Activated CD8-positive, alpha-beta memory T cell treated with anti-CD3 and anti-CD28 coated beads for 24 hours (primary cell): Measurements from ENCODE around the gene MRPS23.

Experiments
- DNase-seq: peaks from one replicate; pipeline ENCODE4 v3.0.0-alpha.2; 2020

Gene MRPS23

DNA sequence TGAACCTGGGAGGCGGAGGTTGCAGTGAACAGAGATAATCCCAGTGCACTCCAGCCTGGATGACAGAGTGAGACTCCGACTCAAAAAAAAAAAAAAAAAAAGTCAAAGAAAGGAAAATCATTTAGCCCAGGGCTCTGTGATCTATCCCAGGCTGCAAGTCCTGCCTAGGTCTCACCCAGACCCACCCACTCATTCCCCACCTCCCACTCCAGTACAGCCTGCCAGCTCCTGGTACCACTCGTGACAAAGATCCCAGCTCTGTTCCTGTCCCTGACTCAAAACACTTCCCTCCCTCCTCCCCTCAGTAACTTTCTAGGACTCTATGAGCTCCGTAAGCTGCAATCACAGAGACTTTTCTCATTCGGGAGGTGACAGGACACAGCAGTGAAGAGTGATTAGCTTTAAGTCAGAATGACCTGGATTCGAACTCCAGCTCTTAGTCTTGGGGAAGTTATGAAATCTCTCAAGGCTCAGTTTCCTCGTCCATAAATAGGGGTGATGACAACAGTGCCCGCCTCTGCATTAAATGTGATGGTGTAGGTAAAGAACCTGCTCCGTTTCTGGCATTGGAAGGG lies 28.0 kb upstream of the MRPS23 start:
- no peak for DNase-seq

DNA sequence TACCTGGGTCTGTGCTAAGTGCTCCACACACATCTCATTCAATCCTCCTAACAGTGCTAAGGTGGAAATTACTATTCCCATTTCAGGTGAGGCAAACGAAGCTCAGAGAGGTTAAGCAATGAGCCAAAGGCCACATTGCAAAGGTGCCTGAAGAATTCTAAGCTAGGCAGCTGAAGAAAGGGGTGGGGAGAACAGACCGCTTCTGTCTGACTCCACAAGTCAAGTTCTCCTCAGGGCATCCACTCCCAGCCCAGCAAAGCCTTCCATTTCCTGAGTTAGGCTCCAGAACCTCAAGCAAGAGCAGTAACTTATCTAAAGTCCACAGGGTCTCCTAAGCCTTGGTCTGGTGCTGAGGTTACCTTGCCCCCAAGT lies 27.0 kb upstream of the MRPS23 start:
- no peak for DNase-seq

DNA sequence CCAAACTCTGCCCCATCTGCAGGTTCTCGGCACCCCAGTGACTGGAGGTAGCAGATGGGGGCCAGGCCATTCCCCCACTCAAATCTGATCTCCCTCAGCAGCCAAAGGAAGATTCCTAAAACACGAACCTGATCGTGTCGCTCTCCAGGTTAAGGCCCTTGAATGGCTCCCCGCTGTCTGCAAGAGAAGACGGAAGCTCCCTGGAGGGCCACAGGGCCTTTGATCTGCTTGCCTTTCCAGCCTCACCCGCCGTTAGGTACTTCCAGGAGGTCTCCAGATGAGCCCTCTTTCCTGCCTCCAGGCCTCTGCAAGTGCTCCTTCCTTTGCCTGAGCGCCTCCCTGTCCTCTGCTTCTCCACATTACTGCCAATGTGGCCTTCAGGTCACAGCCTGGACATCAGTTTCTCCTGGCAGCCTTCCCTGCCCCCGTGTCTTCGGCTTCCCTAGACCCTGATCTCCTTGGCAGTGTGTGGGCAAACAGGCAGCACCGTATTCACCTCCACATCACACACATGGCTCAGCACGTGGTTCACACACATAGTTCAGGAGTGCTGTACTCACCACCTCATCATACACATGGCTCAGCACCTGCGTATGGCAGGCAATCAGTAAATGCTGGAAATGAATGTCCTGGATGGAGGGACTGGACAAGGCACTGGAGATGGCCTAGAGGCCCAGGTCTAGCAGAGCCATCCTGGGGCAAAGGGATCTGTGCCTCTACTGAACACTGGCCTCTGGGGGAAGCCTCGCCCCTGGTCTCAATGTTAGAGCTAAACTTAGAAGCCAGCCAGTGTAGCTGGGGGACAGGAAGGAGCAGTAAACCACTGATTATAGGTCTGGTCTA lies 26.4 kb upstream of the MRPS23 start:
- DNase-seq = no peak

DNA sequence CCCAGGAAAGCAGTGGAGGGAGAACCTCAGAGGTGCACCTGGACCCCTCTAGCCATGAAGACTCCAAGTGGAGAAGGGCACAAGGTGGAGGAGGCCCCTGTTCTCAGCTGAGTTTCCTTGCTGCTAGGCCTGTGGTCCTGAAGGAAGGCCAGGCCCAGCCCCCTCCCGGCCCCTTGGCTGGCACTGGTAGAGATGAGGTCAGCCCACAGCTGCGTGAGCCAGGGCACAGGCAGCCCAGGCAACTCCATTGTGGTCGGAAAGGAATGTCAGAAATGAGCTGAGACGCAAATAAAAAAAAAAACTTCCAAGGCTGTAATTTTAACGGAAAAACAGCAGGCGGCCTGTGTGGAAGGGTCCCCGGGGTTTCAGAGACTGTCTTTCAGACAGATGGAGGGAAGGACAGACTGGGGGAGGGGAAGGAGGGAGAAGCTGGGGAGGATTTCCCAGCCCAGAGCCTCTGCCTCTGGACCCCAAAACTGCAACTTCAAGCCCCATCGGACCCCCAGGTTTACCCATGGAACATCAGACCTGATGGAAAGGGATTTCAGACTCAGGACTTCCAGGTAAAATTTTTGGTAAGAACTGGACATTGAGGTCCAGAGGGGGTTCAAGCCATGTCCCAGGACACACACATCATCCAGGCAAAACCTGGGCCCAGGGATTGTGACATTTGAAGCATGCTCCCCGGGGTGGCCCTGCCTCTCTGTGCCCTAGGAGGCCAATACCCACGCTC lies 25.6 kb upstream of the MRPS23 start:
- no peak for DNase-seq

DNA sequence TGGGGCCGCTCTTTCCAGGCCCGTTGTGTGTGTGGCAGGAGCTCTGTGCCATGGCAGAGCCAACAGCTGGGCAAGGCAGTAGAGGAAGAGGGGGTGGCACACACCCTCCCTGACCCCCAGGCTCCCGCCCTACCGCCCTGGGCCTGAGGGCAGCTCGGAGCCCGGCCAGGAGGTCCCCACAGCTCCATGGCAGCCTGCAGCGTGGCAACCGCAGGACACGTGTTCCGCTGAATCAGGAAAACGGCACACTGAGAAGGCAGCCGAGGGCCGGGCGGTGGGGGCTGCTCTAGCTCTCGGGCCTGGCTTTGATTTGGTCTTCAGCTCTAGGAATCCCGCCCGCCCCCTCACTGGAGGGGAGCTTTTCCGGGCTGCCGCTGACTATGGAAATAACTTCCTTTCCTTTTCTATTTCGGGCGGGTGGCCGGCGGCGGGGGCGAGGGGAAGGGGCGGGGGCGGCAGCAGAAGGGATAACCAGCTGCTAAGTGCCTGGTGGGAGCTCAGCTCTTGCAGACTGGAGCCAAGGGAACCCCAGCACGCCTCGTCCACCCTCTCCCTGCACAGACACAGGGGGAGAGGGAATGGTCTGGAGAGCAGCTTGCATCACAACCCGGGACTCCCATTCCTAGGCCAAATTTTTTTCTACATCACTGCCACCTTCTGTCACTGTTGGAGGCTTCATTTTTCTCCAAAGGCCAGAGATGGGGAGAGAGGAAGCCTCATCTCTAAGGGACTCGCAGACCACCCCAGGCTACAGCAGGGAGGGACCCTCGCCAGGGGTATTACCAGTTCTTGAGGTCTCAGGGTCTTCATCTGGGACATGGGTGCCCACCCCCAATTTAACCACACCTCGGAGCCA lies 24.8 kb upstream of the MRPS23 start:
- peak; percentile 70 for DNase-seq

DNA sequence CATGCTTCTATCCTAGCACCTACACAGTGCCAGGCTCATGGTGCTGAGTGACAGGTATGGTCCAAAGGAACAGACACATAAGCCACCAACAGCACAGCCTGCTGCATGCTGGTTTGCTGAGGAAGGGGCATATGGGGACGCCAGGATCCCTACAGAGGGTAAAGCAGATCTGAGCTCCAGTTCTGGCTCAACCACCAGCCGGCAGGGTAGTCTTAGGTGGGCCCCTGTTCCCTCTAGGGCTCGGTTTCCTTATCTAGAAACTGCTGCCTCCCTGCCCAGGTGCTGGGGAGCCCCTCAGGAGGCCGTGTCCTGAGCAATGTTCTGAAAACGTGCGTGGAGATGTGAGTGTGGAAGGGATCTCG lies 24.2 kb upstream of the MRPS23 start:
- no peak for DNase-seq

DNA sequence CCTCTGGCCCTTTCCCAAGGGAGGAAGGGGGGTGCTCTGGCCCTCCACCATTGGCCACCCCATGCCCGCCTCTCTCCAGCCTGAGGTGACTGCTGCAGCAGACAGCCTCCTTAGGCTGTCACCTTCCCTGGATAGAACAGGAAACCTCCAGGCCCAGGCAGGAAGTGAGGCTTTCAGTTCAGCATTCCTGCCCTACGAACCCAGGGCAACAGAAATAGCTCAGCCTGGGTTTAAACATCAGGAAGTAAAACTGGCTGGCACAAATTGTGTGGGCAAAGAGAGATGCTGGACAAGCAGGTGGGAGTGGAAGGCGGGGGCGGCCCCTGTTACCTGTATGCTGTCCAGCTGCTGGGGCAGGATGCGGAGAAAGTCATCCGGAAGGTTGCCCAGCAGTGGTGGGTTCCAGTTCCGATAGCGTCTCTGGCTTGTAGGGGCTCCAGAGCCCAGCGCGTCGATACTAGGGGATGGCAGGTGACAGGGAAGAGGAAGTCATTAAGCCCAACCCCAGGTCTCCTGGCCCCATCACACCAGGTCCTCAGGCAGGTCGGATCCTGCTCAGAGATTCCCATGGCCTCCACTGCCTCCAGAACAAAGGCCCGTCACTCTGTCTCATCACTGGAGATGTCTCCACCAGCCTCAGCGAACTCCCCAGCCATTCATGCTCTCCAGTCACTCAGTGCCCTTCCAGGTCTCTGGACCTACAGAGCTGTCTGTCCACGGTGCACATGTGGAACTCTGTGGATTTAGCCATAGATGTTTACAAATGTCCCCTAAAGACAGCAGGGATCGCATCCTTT lies 23.6 kb upstream of the MRPS23 start:
- DNase-seq = no peak

DNA sequence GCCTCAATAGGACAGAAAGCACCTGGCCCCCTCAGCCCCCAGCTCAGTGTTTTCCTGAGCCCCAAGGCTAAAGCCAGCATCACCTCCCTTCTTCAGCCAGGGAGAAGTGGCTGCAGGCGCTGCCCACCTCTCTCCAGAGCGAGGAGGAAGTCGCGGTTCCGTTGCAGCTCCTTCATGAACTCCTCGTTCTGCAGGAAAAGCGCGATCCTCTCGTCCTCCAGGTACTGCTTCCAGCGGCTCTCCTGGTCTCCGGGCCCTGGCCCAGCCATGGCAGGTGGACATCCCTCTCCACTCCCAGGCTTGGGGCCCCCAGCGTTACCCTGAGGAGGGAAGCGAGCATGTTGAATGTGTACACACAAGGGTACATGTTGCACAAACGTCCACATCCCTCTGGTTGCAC lies 22.7 kb upstream of the MRPS23 start:
- no peak for DNase-seq

DNA sequence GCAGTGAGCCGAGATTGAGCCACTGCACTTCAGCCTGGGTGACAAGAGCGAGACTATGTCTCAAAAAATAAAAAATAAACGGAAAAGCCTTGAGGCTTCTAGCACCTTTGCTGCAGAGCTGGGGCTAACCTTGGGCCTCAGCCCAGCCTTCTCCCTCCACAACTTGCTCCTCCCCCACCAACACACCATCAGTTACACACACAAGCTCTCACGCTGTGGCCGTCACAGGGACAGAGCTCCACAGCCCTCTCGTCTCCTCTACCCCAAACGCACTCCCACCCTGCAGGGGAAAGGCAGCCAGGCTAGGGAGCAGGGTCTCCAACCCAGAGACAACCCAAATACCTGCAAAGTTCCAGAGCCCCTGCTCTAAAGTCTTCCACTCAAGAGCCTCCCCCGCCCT lies 22.0 kb upstream of the MRPS23 start:
- no peak for DNase-seq

DNA sequence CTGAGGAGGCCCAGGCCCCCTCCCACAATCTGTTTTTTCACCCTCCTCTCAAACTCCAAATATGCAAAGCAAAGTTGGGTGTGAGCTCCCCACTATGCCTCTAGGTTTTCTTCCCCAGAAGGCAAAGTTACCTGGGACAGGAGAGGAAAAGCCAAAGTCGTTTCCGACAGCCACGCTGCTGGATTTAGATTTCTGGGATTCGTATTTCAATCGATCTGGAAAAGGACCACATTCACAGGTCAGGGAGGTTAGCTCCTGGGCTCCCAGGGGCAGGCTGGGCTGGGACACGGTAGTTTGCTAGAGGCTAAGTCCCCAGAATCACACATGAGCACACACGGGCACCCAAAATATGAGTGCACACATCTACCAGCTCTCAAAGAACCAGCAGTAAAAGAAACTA lies 21.3 kb upstream of the MRPS23 start:
- DNase-seq = no peak

DNA sequence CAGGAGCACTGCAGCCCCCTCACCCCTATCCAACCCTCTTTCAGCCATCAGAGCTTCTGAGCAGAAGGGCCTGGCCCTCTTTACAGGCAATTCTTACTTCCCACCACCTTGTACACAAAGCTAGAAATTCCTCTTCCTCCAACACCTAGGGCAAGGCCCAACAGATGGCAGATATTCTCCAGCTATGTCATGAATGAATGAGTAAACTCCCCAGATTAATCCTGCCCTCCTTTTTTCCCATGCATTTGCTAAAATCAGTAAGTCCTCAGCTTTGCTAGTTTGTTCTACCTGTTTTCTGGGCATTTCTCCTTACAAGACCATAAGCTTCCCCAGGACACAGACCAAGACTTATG lies 20.4 kb upstream of the MRPS23 start:
- no peak for DNase-seq

DNA sequence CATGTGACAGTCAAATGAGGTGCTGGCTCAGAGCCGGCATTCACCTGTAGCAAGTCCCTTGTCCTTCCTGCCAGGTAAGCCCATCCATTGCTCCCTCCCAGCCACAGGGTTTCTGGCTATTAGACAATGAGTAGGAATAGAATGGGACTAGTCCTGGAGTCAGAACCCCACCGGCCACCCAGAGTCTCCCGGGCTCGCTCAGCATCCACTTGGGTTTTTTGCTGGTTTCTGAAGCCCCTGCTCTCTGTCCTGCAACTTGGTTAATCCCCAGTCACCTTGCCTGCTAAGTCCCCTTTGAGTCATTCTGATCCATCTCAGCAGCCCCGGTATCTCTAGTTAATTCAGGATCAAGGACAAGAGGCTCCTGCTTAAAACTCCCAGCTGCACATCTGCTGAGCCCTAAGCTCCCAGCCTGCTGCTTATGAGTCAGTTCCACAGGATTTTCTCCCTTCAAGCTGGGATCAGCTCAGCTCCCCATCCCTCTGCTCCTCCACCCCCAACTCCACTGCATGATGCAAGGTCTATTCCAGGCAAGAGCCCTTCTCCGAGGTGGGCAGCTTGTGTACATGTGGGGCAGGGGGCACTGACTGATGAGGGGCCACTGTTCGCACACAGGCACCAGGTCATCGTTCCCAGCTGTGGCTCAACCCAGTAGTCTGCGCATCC lies 19.9 kb upstream of the MRPS23 start:
- no peak for DNase-seq

DNA sequence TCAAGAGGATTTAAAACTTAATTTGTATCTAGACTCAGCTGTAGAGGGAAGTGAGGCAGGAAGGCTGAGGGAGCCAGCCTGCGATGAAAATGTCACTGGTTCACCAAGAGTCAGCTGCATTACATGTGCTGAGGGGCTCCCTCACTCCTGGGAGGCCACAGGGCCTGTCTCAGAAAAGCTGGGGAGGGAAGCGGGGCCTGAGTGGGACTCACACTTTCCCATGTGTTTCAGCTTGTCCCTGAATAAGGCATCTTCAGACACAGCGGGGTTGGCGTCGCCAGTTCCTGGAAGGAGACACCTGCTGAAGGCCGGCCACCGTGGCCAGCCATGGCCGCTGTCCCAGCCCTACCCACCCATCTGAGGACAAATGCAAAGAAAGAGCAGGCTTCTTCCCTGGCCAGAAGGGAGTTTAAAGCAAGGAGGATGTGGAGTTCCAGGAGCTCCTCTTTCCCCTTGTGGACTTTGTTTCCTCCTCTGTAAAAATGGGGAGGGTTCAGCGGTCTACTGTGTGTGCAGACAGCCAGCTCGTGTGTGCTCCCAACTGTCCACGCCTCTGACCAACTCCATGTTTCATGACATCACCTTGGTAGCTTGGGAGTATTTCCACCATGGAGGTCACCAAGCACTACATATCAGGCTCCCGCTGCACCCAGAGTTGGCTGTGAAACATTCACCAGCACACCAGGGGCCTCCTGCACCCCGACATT lies 19.2 kb upstream of the MRPS23 start:
- DNase-seq = no peak

DNA sequence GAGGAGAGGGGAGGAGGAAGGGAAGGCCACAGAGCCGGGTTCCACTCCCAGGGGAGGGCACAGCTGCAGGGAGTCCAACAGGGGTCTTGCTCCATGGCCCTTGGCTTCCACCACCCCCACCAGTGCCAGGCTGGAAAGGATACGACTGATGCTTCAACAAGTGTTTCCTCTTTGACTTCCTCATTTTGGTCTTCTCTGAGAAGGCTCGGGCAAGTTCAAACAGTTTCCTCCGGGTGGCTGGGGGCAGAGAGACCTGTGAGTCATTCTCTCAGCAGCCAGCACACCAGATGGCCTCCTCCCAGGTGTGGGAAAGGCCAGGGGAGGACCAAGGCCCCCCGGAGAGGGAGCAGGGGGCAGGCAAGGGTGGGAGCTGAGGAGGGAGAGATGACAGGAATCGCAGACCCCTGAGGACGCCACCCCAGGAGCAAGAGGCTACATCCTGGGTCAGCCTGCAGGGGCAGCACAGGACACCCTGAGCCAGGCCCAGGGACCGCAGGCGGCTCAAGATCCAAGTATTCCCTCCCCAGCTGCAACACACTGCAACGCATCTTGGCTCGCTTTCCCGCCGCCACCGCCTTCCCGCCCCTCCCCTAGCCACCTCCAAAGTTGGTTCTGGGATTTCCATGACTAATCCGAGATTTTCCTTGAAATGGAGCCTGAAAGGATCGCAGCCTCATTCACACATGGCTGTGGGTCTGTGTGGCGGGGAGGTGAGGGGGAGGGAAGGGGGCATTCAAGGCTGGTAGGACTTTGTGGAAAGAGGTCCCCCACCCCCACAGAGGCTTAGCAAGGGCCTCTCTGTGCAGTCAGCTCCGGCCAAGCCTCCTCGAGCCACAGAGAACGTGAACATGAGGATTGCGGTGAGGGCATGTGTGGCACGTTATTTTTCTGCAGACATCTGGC lies 18.4 kb upstream of the MRPS23 start:
- no peak for DNase-seq

DNA sequence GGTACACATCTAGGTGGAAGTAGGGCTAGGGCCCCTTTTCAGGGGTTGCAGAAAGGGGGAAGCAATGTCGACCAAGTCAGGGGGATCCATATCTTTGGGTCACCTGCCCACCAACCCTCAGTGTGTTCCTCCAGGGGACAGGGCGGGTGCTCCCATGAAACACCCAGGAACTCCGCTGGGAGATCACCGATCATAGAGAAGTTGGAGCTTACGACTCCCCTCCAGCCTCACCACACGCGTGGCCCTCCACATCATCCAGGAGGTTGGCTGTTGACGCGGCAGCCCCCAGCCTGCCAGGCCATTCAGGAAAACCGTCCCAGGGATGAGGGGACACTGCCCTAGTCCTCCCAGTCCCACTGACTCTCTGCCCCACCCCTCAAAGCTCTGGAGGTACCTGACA lies 17.3 kb upstream of the MRPS23 start:
- DNase-seq = no peak

DNA sequence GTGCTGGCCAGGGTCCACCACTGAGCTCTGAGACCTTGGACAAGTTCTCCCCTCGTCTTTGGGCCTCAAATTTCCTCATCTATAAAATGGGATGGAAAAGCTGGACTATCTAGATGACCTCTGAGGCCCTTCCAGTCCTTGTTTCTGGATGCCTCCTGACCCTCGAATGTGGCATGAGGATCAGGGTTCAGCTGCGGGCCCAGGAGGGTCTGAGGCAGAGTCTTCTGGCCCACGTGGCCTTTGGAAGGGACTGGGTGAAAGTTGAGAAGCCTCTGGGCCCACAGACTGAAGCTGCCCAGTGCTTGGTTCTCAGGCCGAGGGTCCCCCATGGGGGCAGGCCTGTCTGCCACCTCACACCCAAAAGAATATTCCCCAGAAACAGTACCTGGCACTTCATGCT lies 16.9 kb upstream of the MRPS23 start:
- no peak for DNase-seq

DNA sequence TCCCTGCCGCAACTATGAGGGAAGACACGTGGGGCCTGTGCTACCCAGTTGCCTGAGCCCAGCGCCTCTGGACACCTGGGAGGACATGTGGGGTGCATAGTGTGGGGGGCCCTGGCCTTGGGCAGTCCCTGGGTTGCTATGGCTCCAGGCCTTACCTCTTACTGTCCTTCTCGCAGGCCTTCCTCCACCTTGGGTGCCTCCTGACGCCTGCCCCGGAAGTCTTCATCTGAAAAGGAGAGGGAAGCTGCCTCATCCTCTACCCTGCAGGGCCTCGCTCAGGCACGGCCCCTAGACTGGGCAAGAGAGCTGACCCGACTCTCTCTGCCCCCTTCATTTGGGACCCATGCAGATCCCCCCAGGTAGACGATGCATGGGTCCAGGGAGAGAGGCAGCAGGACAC lies 16.5 kb upstream of the MRPS23 start:
- DNase-seq = no peak

DNA sequence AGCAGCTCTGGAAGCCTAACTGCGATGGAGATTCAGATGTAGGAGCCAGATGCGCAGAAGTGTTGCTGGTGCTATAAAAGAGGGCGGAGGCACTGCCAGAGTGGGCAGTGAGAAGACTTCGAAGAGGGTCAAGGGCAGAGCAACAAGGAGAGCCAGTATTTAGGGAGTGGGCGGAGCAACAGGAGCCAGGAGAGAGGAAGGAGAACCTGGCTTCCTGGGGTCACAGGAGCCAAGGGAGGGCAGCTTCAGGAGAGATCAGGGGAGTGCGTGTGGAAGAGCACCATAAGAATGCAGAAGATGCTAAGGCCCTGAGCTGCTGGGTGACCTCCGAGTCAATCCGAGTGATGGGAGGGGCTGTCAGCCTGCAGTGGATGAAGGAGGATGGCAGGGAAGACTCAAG lies 14.4 kb upstream of the MRPS23 start:
- no peak for DNase-seq

DNA sequence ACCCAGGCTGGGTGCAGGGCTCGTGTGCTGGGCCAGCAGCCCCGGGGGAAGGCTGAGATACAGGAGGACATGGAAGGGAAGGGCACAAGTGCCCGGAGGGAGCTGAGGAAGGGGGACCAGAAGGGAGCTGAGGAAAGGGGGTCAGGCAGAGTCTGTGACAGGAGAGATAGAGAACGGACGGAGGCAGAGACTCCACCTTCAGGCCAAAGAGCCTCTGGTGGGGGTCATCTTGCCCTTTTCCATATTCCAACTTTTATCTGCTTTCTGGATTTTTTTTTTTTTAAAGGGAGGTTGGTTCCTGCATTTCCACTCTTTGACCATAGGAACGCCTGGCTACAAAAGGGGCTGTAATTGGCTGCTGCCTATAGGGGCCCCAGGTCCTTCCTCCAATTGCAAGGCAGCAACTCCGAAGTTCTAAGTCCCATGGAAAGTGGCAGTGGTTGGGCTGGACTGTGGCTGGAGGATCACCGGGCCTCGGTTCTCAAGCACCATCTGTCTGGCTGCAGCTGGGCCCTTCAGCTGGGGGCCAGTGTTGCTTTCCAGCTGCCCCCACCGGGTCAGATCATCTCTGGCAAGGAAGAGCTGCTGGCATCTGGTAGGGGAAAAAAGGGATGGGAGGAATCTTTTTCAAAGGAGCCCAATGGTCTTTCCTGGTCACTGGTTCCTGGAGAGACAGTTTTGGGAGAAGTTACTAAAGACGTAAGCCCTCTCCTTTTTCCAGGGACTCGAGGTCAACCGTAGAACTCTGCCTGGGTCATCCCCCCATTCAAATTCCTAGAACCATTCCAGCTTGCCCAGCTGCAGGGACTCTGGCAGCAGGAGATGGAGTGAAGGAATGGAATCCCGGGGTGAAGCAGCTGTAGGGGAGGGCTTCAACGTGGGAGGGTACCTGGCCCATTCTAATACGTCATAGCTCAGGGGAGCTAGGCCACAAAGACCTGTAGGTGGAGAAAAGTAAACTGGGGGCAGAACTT lies 13.1 kb upstream of the MRPS23 start:
- DNase-seq = no peak
